Mucosa of descending colon (tissue), 3 donors: Measurements from ENCODE around the gene MCC. TPM values are rescaled to one million over a fixed set of nuclear protein-coding genes. Genes with fewer than 3 reads are reported as not detected.

Experiments used
- ATAC-seq: fragments of 200-7000 bp; cut with Tn5 transposase; one replicate; pipeline ENCODE4 v1.9.1; 2020; ENCODE audit warnings: mild to moderate bottlenecking, moderate library complexity
- DNase-seq, 3 donors: peaks; one replicate each; pipeline ENCODE4 v3.0.0-alpha.2; 2020
- H3K36me3 ChIP-seq: fragments of 200-600 bp; one replicate; pipeline ENCODE4 v1.8.0; 2021; ENCODE audit warnings: low read depth, mild to moderate bottlenecking
- H3K4me1 ChIP-seq: fragments of 200-600 bp; one replicate; pipeline ENCODE4 v1.8.0; 2021; ENCODE audit warnings: low read depth, mild to moderate bottlenecking
- H3K4me3 ChIP-seq: fragments of 200-600 bp; one replicate; pipeline ENCODE4 v1.8.0; 2021; ENCODE audit warnings: mild to moderate bottlenecking
- H3K9me3 ChIP-seq: fragments of 200-600 bp; one replicate; pipeline ENCODE4 v1.8.0; 2021; ENCODE audit warnings: mild to moderate bottlenecking
- intact Hi-C, 2 donors: fragments of 100-400 bp; cut with DNase I in 1 of 2; cut with micrococcal nuclease in 1 of 2; formaldehyde crosslinking; loops; one replicate each; pipeline versions ENCODE4 v1.11.0 to v1.11.1; 2022; cut with DNase I, micrococcal nuclease
- total RNA-seq, 3 donors: library from RNA; stranded (reverse); fragmentation: NEBNext Ultra II Directional in 2 of 3; extraction: Animal tissue kit (Norgen Biotek cat#: 25700) in 2 of 3; gene quantifications; one replicate each; pipeline versions ENCODE4 v1.2.1 to v1.2.4, GENCODE V29; 2021 to 2023
- TF ChIP-seq, protein P1 (sequence below): fragments of 200-600 bp; IDR thresholded peaks from one replicate; pipeline ENCODE4 v1.8.0; 2022; ENCODE audit warnings: antibody characterized with exemption, mild to moderate bottlenecking
- donor health status: DM: no; HTN: no; CAD: no; lungs with moderate emphysema.
- donor health status: DM: no; HTN: no; CAD: no.
- donor health status: DM: no; HTN: yes; CAD: no.

Gene MCC
- total RNA-seq, 3 donors from 2014 or later: 1.5 to 7.4 (median 4.4) TPM

DNA sequence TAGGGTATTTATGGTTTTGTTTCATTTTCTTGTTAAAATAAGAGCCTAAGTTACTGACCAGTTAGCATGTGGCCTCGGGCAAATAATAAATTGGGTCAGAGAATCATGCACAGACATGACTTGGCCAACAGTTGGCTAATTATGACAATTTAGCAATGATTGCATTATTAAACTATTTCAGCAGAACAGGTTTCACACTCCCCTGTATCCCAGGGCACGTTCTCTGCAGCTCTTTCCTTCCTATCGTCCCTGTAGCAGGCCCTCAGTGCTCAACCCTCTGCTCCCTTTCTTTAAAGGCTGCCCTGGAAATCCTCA, 221.4 kb downstream of the MCC start:
- H3K9me3 ChIP-seq: no peaks in the 10 kb centered on the region
- DNase-seq (no peak), ATAC-seq (no peak)
- H3K4me1 ChIP-seq: no peaks in the 10 kb centered on the region
- H3K36me3 ChIP-seq: no peaks in the 10 kb centered on the region
- TF ChIP-seq, protein P1, sequence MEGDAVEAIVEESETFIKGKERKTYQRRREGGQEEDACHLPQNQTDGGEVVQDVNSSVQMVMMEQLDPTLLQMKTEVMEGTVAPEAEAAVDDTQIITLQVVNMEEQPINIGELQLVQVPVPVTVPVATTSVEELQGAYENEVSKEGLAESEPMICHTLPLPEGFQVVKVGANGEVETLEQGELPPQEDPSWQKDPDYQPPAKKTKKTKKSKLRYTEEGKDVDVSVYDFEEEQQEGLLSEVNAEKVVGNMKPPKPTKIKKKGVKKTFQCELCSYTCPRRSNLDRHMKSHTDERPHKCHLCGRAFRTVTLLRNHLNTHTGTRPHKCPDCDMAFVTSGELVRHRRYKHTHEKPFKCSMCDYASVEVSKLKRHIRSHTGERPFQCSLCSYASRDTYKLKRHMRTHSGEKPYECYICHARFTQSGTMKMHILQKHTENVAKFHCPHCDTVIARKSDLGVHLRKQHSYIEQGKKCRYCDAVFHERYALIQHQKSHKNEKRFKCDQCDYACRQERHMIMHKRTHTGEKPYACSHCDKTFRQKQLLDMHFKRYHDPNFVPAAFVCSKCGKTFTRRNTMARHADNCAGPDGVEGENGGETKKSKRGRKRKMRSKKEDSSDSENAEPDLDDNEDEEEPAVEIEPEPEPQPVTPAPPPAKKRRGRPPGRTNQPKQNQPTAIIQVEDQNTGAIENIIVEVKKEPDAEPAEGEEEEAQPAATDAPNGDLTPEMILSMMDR: no peak
- intact Hi-C loops: no loop called here
- H3K4me3 ChIP-seq: no peak overlapping the region

GRCh38 chr5:113266227-113266912, 221.9 kb downstream of the MCC start:
- ATAC-seq: no peak
- TF ChIP-seq, protein P1: no peak
- DNase-seq: no peak
- H3K4me3 ChIP-seq: no peak overlapping the region
- H3K9me3 ChIP-seq: no peaks in the 10 kb centered on the region
- intact Hi-C loops: no loop called here
- no peaks in the 10 kb centered on the region for H3K36me3 ChIP-seq
- no peaks in the 10 kb centered on the region for H3K4me1 ChIP-seq

DNA sequence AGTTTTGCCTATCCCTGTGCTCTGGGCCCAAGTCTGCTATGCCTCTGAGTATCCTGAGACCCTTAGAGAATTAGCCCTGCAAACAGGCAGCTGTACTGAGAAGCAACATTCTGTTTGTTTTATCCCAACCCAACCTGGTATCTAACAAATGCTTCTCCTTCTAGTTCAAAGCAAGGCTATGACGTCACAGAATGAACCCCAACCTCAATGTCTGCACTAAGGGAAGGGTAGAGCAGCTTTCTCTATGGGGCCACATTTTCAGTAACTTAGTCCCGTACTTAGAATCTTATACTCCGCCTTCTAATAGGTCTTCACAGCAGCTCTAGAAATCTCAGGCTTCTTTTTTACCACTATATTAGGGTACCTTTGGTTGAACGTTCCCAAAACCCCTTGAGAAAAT, 223.1 kb downstream of the MCC start:
- Histone ChIP-seq H3K36me3 (no peaks in the 10 kb centered on the region), H3K9me3 (no peaks in the 10 kb centered on the region), H3K4me1 (no peaks in the 10 kb centered on the region), H3K4me3 (no peak overlapping the region)
- TF ChIP-seq, protein P1: no peak
- intact Hi-C loops: no loop called here
- DNase-seq (no peak), ATAC-seq (no peak)

DNA sequence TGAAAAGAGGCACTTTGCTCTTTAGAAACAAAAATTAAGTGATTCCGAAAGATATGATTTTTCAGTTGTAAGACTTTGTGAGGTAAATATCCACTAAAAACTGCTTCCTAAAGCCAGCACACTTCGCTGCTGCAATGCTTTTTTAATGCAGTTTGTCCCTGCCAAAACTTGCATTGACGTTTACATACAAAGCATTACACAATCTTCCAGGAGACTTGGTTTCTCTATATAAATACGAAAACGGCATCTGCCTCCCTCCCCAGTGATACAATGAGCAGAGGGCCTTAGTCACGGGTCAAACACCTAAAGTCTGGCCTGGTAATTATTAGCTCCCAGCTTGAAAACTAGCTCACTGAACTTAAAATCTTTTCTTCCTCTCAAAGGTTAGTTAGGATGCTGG, 224.2 kb downstream of the MCC start:
- TF ChIP-seq, protein P1: no peak
- H3K9me3 ChIP-seq: no peaks in the 10 kb centered on the region
- H3K4me1 ChIP-seq: no peaks in the 10 kb centered on the region
- no peaks in the 10 kb centered on the region for H3K36me3 ChIP-seq
- DNase-seq: no peak
- ATAC-seq: no peak
- intact Hi-C loops: no loop called here
- H3K4me3 ChIP-seq: no peak overlapping the region

DNA sequence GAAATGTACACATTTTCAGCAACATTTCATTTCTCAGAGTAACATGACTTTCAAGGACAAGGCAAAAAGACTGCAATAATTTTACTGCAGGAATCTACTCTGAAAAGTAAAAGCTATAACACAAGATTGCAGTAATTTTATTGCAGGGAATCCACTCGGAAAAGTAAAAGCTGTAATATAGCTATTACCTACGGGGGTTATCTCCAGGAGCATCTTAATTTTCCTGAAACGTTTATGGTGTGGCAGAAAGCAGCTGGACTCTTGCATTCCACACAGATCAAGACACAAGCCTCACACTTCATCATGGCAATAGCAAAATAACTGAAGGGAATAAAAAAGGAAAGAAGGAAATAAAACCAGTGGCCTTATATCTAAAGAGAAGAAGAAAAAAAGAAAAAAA, 224.7 kb downstream of the MCC start:
- intact Hi-C loops: no loop called here
- H3K4me1 ChIP-seq: no peaks in the 10 kb centered on the region
- ATAC-seq: no peak
- no peak for DNase-seq
- TF ChIP-seq, protein P1: no peak
- no peaks in the 10 kb centered on the region for H3K9me3 ChIP-seq
- H3K4me3 ChIP-seq: no peak overlapping the region
- no peaks in the 10 kb centered on the region for H3K36me3 ChIP-seq

DNA sequence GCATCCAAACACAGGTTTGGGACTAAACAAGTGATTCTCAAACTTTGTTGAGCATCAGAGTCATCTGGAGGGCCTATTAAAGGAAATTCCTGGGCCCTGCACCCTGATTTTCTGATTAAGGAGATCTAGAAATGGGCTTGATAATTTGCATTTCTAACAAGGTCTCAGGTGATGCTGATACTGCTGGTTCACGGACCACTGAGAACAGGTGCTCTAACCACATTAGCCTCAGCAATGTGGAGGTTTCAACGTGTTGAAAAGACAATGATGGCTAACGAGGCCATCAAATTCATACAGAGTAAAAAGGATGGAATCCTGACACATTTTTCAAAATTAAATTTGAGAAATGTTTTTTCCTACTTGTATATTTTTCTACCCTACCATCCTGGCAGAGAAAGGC, 225.6 kb downstream of the MCC start:
- ATAC-seq (no peak), DNase-seq (no peak)
- Histone ChIP-seq H3K9me3 (no peaks in the 10 kb centered on the region), H3K4me1 (no peaks in the 10 kb centered on the region), H3K36me3 (no peaks in the 10 kb centered on the region), H3K4me3 (no peak overlapping the region)
- TF ChIP-seq, protein P1: no peak
- intact Hi-C loops: no loop called here
